ENCODE measurements around the gene ALDH3A2. TPM values are rescaled to one million over a fixed set of nuclear protein-coding genes. Genes with fewer than 3 reads are reported as not detected.

The ALDH3A2 gene
- total and polyA plus RNA-seq, 2 of the 8 experiments (the other 6 are each of a cell fraction or from before 2014, with no cell fraction given) = 20.6 to 72.9 TPM

DNA sequence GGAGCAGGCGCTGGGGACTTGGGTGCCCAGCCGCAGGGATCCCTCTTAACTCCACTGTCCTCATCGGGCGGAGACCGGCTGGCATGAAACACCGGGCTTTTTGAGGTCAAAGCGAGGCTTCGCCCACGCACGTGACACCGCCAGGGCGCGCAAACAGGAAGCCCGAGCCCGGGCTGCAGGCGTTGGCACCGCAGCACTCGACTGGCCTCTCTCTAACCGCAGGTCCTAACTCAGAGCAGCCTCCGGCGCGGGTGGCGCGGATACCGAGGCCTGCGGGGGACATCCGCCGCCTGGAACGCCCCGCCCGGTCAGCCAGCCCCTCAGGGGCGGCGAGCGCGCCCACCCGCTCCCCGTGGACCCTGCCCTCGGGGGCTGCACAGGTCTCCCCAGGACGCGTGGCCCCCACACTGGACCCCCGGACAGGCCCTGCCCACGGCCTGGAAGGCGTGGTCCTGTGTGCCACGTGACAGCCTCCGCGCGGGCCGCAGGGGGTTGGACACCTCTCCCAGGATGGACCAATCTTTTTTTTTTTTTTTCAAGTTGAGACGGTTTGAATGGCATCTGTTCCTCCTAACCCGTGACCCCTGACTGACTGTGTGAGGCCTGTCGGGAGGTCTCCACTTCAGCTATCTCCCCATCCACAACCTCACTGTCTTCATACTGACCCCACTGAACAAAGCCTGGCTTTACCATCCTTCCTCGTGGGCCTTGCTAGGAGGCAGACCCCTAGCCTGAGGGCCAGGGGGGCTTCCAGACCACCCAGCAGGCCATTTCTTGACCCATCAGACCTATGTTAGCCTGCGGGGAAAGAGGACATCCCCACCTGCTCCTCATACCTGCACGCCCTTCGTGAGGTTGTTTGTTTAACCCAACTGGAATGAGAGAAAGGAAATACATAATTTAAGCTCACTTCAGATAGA, 76.2 kb downstream of the ALDH3A2 start (continued):
- TF ChIP-seq TEAD4 (IDR thresholded peaks at IDR 0.05; ENCODE audit: low read depth, low read length) (no peak), SIX5 (IDR thresholded peaks at IDR 0.05; ENCODE audit: low read depth, low read length) (no peak), POLR2A (IDR thresholded peaks at IDR 0.05; ENCODE audit: control extremely low read depth in 1 of 2, low read depth in 2 of 2, low read length in 2 of 2) (no peak), JUND (IDR thresholded peaks at IDR 0.05; ENCODE audit: low read length) (no peak), RAD21 (IDR thresholded peaks at IDR 0.05 in 1 of 2, conservative IDR thresholded peaks at IDR 0.05 in 1 of 2; ENCODE audit: low read depth in 2 of 2, low read length in 2 of 2) (no peak), ATF3 (IDR thresholded peaks at IDR 0.05; ENCODE audit: insufficient read depth, low read depth, low read length) (no peak), EZH2 (IDR thresholded peaks at IDR 0.05; ENCODE audit: low read depth, low read length, severe bottlenecking) (no peak), BCL11A (IDR thresholded peaks at IDR 0.05; ENCODE audit: low read depth in 2 of 2, low read length in 2 of 2) (no peak)

All from H1 (cell line).